ENCODE results near the gene PEX6. TPM values are rescaled to one million over a fixed set of nuclear protein-coding genes. Genes with fewer than 3 reads are reported as not detected.

Gene PEX6
- total and polyA plus RNA-seq, 2 donors (not counting 3 experiments of a cell fraction or from before 2014, with no cell fraction given) = 9.9 to 11.2 TPM

GRCh38 chr6:42933205-42933604 lies 45.8 kb downstream of the PEX6 start:
- FAIRE-seq = no peak
- intact Hi-C loops (cut with micrococcal nuclease) = no loop called here

More at GRCh38 chr6:42933205-42933604, 45.8 kb downstream of the PEX6 start:
- Histone ChIP-seq H3K4me3 (replicated peaks in 1 of 3; ENCODE audit: insufficient read depth in 1 of 3, low read depth in 1 of 3, low read length in 3 of 3) (no peak overlapping the region), H3K9me3 (replicated peaks; ENCODE audit: control insufficient read depth, insufficient read depth, low read length) (no peaks in the 10 kb centered on the region), H3K27me3 (ENCODE audit: control insufficient read depth in 2 of 2, insufficient read depth in 2 of 2, low read length in 2 of 2) (no peaks in the 10 kb centered on the region), H2AFZ (ENCODE audit: low read depth, low read length) (no peak overlapping the region), H3K36me3 (ENCODE audit: control insufficient read depth in 2 of 2, extremely low read depth in 1 of 2, insufficient read depth in 2 of 2, low read length in 2 of 2) (peaks cover 2 to 24% of the 10 kb centered on the region in 2 experiments), H3K9ac (replicated peaks; ENCODE audit: extremely low read depth, insufficient read depth, low read length) (no peak overlapping the region), H3K4me1 (ENCODE audit: control insufficient read depth, extremely low read depth, insufficient read depth, low read length) (peaks cover 26% of the 10 kb centered on the region), H3K9me1 (replicated peaks; ENCODE audit: control insufficient read depth, extremely low read depth, insufficient read depth, low read length) (no peaks in the 10 kb centered on the region), H3K27ac (ENCODE audit: insufficient read depth, low read depth, low read length) (no peak overlapping the region), H4K20me1 (replicated peaks; ENCODE audit: control insufficient read depth, extremely low read depth, insufficient read depth, low read length) (no peaks in the 10 kb centered on the region), H3K79me2 (ENCODE audit: control insufficient read depth, insufficient read depth, low read length) (peaks cover 35% of the 10 kb centered on the region), H3K4me2 (ENCODE audit: insufficient read depth, low read length) (no peak overlapping the region)
- ChIA-PET CTCF (no interaction called here), POLR2A (no interaction called here)
- TF ChIP-seq POLR2AphosphoS5 (IDR thresholded peaks at IDR 0.05; ENCODE audit: insufficient read depth, low read depth, low read length) (no peak), MYC (IDR thresholded peaks at IDR 0.05; ENCODE audit: low read depth, low read length) (no peak), POLR2A (IDR thresholded peaks at IDR 0.05; ENCODE audit: low read depth, low read length) (no peak), GATA2 (IDR thresholded peaks at IDR 0.05; ENCODE audit: insufficient read depth, insufficient read length, low read depth, low read length) (no peak), MAX (IDR thresholded peaks at IDR 0.05; ENCODE audit: insufficient read depth, insufficient read length) (no peak), CTCF (IDR thresholded peaks at IDR 0.05; ENCODE audit: extremely low read depth in 1 of 2, insufficient read depth in 1 of 2, low read depth in 1 of 2, low read length in 2 of 2) (no peak), FOS (IDR thresholded peaks at IDR 0.05; ENCODE audit: borderline replicate concordance, insufficient read depth, low read length) (no peak)
- DNase-seq (ENCODE audit: low read depth, low spot score) = no peak
- no TSS peak for BruUV-seq (replicated peaks)
- dilution Hi-C loops (cut with MboI; ENCODE audit: extremely low pct_ligation_motif_present, low sequenced_read_pairs) = no loop called here

All from endothelial cell of umbilical vein (primary cell).